H1 (cell line): Measurements from ENCODE around the gene TAF1B. TPM values are rescaled to one million over a fixed set of nuclear protein-coding genes. Genes with fewer than 3 reads are reported as not detected.

Source experiments
- CTCF ChIA-PET: fragments of 300-600 bp; sonication (Branson Sonifier 250); formaldehyde crosslinking; loops from one replicate; lab custom pipeline; 2021; ENCODE audit not compliant: partially characterized antibody; lab: Charles Lee
- POLR2A ChIA-PET: fragments of 300-600 bp; sonication (Branson Sonifier 250); formaldehyde crosslinking; loops from one replicate; lab custom pipeline; 2021; ENCODE audit warnings: inconsistent platforms; ENCODE audit not compliant: partially characterized antibody; lab: Charles Lee
- DNase-seq, 2 experiments: peaks; one replicate each; pipeline versions ENCODE4 v3.0.0 to v3.0.0-alpha.2; 2010 to 2022; ENCODE audit warnings: low spot score in 2 of 2, low read depth in 1 of 2, mixed read lengths in 1 of 2
- FAIRE-seq: peaks from 2 replicates; lab custom pipeline; 2011; peaks lifted over from hg19 to GRCh38; lab: Jason Lieb, UNC
- H2AFZ ChIP-seq: 2 replicates; pipeline ENCODE4 v1.8.1; 2012; ENCODE audit warnings: low read length, inconsistent platforms
- H2AK5ac ChIP-seq: 2 replicates; pipeline ENCODE4 v1.6.1; 2013; ENCODE audit warnings: low read depth, low read length
- H2BK120ac ChIP-seq: replicated peaks from 2 replicates; pipeline ENCODE3; 2013; ENCODE audit warnings: low read depth, low read length, inconsistent platforms
- H2BK12ac ChIP-seq: 2 replicates; pipeline ENCODE4 v1.6.1; 2013; ENCODE audit warnings: low read depth, low read length
- H2BK15ac ChIP-seq: 2 replicates; pipeline ENCODE4 v1.6.1; 2013; ENCODE audit warnings: low read length
- H2BK20ac ChIP-seq: 2 replicates; pipeline ENCODE4 v1.6.1; 2013; ENCODE audit warnings: low read length
- H2BK5ac ChIP-seq: 2 replicates; pipeline ENCODE4 v1.6.1; 2013; ENCODE audit warnings: low read depth, low read length
- H3K14ac ChIP-seq: 2 replicates; pipeline ENCODE4 v1.6.1; 2013; ENCODE audit warnings: inconsistent platforms; ENCODE audit not compliant: insufficient read length
- H3K18ac ChIP-seq: 2 replicates; pipeline ENCODE4 v1.6.1; 2013; ENCODE audit warnings: low read length; ENCODE audit errors: extremely low read depth
- H3K23ac ChIP-seq: 2 replicates; pipeline ENCODE4 v1.6.1; 2013; ENCODE audit warnings: inconsistent platforms; ENCODE audit not compliant: insufficient read length
- H3K23me2 ChIP-seq: 2 replicates; pipeline ENCODE4 v1.6.1; 2013; ENCODE audit warnings: low read depth, low read length
- H3K27ac ChIP-seq: 2 replicates; pipeline ENCODE4 v1.6.1; 2011; ENCODE audit warnings: low read depth, low read length, inconsistent platforms
- H3K27me3 ChIP-seq, 4 experiments: replicated peaks in 1 of 4; 1 replicate in 1 of 4; 2 replicates in 3 of 4; pipeline versions ENCODE4 v1.6.1 to v1.8.1; 2011 to 2013; ENCODE audit warnings: low read length in 3 of 4, mild to moderate bottlenecking in 3 of 4, inconsistent platforms in 2 of 4, mixed read lengths in 2 of 4, moderate library complexity in 1 of 4; ENCODE audit not compliant: control insufficient read depth in 3 of 4, insufficient read depth in 3 of 4; ENCODE audit errors: extremely low read depth in 1 of 4
- H3K36me3 ChIP-seq, 4 experiments: 2 replicates each; pipeline versions ENCODE4 v1.6.1 to v1.8.1; 2011 to 2013; ENCODE audit warnings: mild to moderate bottlenecking in 4 of 4, low read length in 3 of 4, moderate library complexity in 2 of 4, control low read depth in 1 of 4, inconsistent platforms in 1 of 4; ENCODE audit not compliant: insufficient read depth in 4 of 4, control insufficient read depth in 2 of 4
- H3K4ac ChIP-seq: replicated peaks from 2 replicates; pipeline ENCODE3; 2013; ENCODE audit warnings: low read length, low read depth, mixed read lengths, inconsistent platforms; ENCODE audit not compliant: insufficient read length
- H3K4me1 ChIP-seq, 4 experiments: replicated peaks in 1 of 4; 1 replicate in 1 of 4; 2 replicates in 3 of 4; pipeline versions ENCODE4 v1.6.1 to v1.8.1; 2011 to 2013; ENCODE audit warnings: low read length in 3 of 4, inconsistent platforms in 2 of 4, mixed read lengths in 1 of 4; ENCODE audit not compliant: insufficient read depth in 4 of 4, control insufficient read depth in 3 of 4
- H3K4me2 ChIP-seq, 2 experiments: 2 replicates each; pipeline versions ENCODE4 v1.6.1 to v1.8.1; 2011 to 2013; ENCODE audit warnings: low read depth in 2 of 2, low read length in 2 of 2, control low read depth in 1 of 2, inconsistent platforms in 1 of 2, mild to moderate bottlenecking in 1 of 2; ENCODE audit not compliant: insufficient read depth in 1 of 2
- H3K4me3 ChIP-seq, 4 experiments: fragments of 200-600, 300-600 bp in 1 of 4; sonication (generic), shearing (Covaris generic), sonication (Bioruptor Twin) in 1 of 4; 2 replicates each; pipeline versions ENCODE4 v1.5.1 to v1.8.1; 2011 to 2016; ENCODE audit warnings: low read length in 4 of 4, low read depth in 3 of 4, control low read depth in 2 of 4, inconsistent platforms in 2 of 4, mild to moderate bottlenecking in 2 of 4, mixed read lengths in 1 of 4, moderate library complexity in 1 of 4; ENCODE audit not compliant: insufficient read depth in 2 of 4; ENCODE audit errors: extremely low read depth in 1 of 4
- H3K56ac ChIP-seq: replicated peaks from 2 replicates; pipeline ENCODE3; 2013; ENCODE audit warnings: low read depth, mild to moderate bottlenecking, mixed read lengths, low read length, inconsistent platforms; ENCODE audit not compliant: insufficient read length
- H3K79me1 ChIP-seq: 2 replicates; pipeline ENCODE4 v1.6.1; 2013; ENCODE audit warnings: low read depth, low read length, control low read depth
- H3K79me2 ChIP-seq, 2 experiments: 2 replicates each; pipeline versions ENCODE4 v1.6.1 to v1.8.1; 2012 to 2013; ENCODE audit warnings: low read length in 2 of 2, mild to moderate bottlenecking in 2 of 2, inconsistent platforms in 1 of 2; ENCODE audit not compliant: insufficient read depth in 2 of 2, control insufficient read depth in 1 of 2
- H3K9ac ChIP-seq, 4 experiments: replicated peaks in 1 of 4; 1 replicate in 1 of 4; 2 replicates in 3 of 4; pipeline versions ENCODE4 v1.6.1 to v1.8.1; 2011 to 2013; ENCODE audit warnings: low read depth in 3 of 4, low read length in 3 of 4, control low read depth in 2 of 4, mild to moderate bottlenecking in 2 of 4, moderate library complexity in 2 of 4, inconsistent platforms in 1 of 4; ENCODE audit errors: extremely low read depth in 1 of 4
- H3K9me3 ChIP-seq, 2 experiments: 2 replicates each; pipeline versions ENCODE4 v1.6.1 to v1.8.1; 2012 to 2013; ENCODE audit warnings: mild to moderate bottlenecking in 2 of 2, moderate library complexity in 2 of 2, control low read depth in 1 of 2, inconsistent platforms in 1 of 2, low read depth in 1 of 2, low read length in 1 of 2, mixed read lengths in 1 of 2; ENCODE audit not compliant: insufficient read depth in 2 of 2
- H4K20me1 ChIP-seq, 2 experiments: replicated peaks in 1 of 2; 2 replicates each; pipeline versions ENCODE3 to v1.8.1; 2011 to 2013; ENCODE audit warnings: inconsistent platforms in 2 of 2, low read length in 2 of 2, mild to moderate bottlenecking in 1 of 2; ENCODE audit not compliant: insufficient read depth in 2 of 2, control insufficient read depth in 1 of 2
- H4K5ac ChIP-seq: 2 replicates; pipeline ENCODE4 v1.6.1; 2013; ENCODE audit warnings: low read length, low read depth, mixed read lengths, inconsistent platforms; ENCODE audit not compliant: insufficient read length
- H4K8ac ChIP-seq: 2 replicates; pipeline ENCODE4 v1.8.0; 2013; ENCODE audit warnings: mild to moderate bottlenecking, moderate library complexity, low read length, inconsistent platforms; ENCODE audit not compliant: insufficient read depth; ENCODE audit errors: extremely low read depth
- H4K91ac ChIP-seq: replicated peaks from 2 replicates; pipeline ENCODE3; 2013; ENCODE audit warnings: low read length, mixed read lengths, inconsistent platforms; ENCODE audit not compliant: insufficient read length
- CTBP2 ChIP-seq: IDR thresholded peaks from 2 replicates; pipeline ENCODE4 v1.7.0; 2011; ENCODE audit warnings: borderline replicate concordance, mild to moderate bottlenecking, moderate library complexity, mixed read lengths, low read length; ENCODE audit not compliant: insufficient read depth, insufficient read length
- KDM5A ChIP-seq: fragments of 200-600 bp; IDR thresholded peaks from 2 replicates; pipeline ENCODE4 v1.7.1; 2012; ENCODE audit warnings: mild to moderate bottlenecking, low read length, inconsistent platforms, mixed read lengths
- RNF2 ChIP-seq: fragments of 200-900, 300-1000 bp; sonication (generic); IDR thresholded peaks from 2 replicates; pipeline ENCODE4 v1.7.1; 2016; ENCODE audit warnings: borderline replicate concordance, low read depth, mild to moderate bottlenecking, antibody characterized with exemption, low read length; ENCODE audit not compliant: poor library complexity, severe bottlenecking; ENCODE audit errors: missing control alignments
- SIN3A ChIP-seq, 2 experiments: IDR thresholded peaks in 1 of 2; conservative IDR thresholded peaks in 1 of 2; 2 replicates each; pipeline ENCODE4 v1.6.1; 2011 to 2012; ENCODE audit warnings: low read length in 2 of 2, improper control_type of control experiment in 1 of 2, low read depth in 1 of 2, mild to moderate bottlenecking in 1 of 2
- SP4 ChIP-seq: IDR thresholded peaks from 2 replicates; pipeline ENCODE4 v1.6.1; 2012; ENCODE audit warnings: low read length, inconsistent platforms
- TEAD4 ChIP-seq: IDR thresholded peaks from 2 replicates; pipeline ENCODE4 v1.6.1; 2012; ENCODE audit warnings: low read depth, low read length, inconsistent platforms, mixed read lengths
- WGBS, 2 experiments: shearing (Covaris generic) in 1 of 2; methylation state at CpG; one replicate each; pipeline versions ENCODE4 v1.1.6 to v1.1.7; 2013 to 2015; ENCODE audit warnings: low lambda C conversion rate in 2 of 2, mixed read lengths in 2 of 2, inconsistent platforms in 1 of 2, low coverage in 1 of 2, missing lambda C conversion rate in 1 of 2; ENCODE audit not compliant: insufficient replicate concordance in 2 of 2, insufficient coverage in 1 of 2, insufficient read length in 1 of 2; ENCODE audit errors: extremely low coverage in 1 of 2, missing lambda C conversion rate in 1 of 2; 5-methylcytosine and 5-hydroxymethylcytosine counted together
- polyA plus RNA-seq, 7 experiments: library from polyadenylated mRNA; depleted of rRNA in 3 of 7; stranded (reverse) in 5 of 7; unstranded in 2 of 7; fragments of >200 nt in 5 of 7; fragments of 200-250 nt in 2 of 7; gene quantifications; 1 replicate in 5 of 7; 2 replicates in 1 of 7; 4 replicates in 1 of 7; pipeline versions ENCODE4 v1.2.1 to v1.2.3, GENCODE V29; 2011 to 2013; ENCODE audit warnings: missing spikeins in 2 of 7, mixed read lengths in 2 of 7
- total RNA-seq: library from RNA; stranded (reverse); fragmentation: NEBNext Ultra II Directional; extraction: Animal tissue kit (Norgen Biotek cat#: 25700); gene quantifications from 2 replicates; pipeline ENCODE4 v1.2.1, GENCODE V29; 2021
- TF ChIP-seq, protein P1 (sequence below): IDR thresholded peaks from 2 replicates; pipeline ENCODE4 v1.6.1; 2012; ENCODE audit warnings: low read length, inconsistent platforms
- TF ChIP-seq, protein P2 (sequence below): IDR thresholded peaks from 2 replicates; pipeline ENCODE4 v1.6.1; 2012; ENCODE audit warnings: inconsistent platforms
- TF ChIP-seq, protein P3 (sequence below): IDR thresholded peaks from 2 replicates; pipeline ENCODE4 v1.6.1; 2012; ENCODE audit warnings: inconsistent platforms

The TAF1B gene
- total and polyA plus RNA-seq, 2 of the 8 experiments (the other 6 are each of a cell fraction or from before 2014, with no cell fraction given) = 6.6 to 25.2 TPM

- Histone ChIP-seq H3K79me2 (no peaks in the 10 kb centered on the region), H3K14ac (no peak overlapping the region), H3K18ac (no peak overlapping the region), H2BK20ac (no peak overlapping the region), H2AFZ (no peak overlapping the region), H2BK5ac (no peak overlapping the region), H4K20me1 (no peaks in the 10 kb centered on the region), H3K56ac (no peak overlapping the region), H3K27ac (no peak overlapping the region), H3K36me3 (no peaks in the 10 kb centered on the region; a peak in 1 of 8 replicates), H3K4me1 (peaks cover 0 to 8% (median 2%) of the 10 kb centered on the region in 4 experiments; a peak in 4 of 7 replicates), H3K23ac (no peak overlapping the region), H3K4me3 (no peak overlapping the region), H3K4ac (no peak overlapping the region), H2BK15ac (no peak overlapping the region), H2AK5ac (no peak overlapping the region), H3K79me1 (no peaks in the 10 kb centered on the region), H3K9me3 (no peaks in the 10 kb centered on the region), H4K5ac (no peak overlapping the region), H3K9ac (no peak overlapping the region), H4K91ac (no peak overlapping the region), H4K8ac (no peak overlapping the region), H3K23me2 (no peaks in the 10 kb centered on the region), H3K27me3 (no peaks in the 10 kb centered on the region), H3K4me2 (no peak overlapping the region), H2BK120ac (no peak overlapping the region), H2BK12ac (no peak overlapping the region)
- FAIRE-seq (no peak), DNase-seq (no peak)
- CTCF ChIA-PET = interaction anchor here (0.5 to 13.3 kb wide), 44 partner anchors 9 to 1063 kb away, joined by 3 to 118 read pairs (median 4); partner anchors contain the start of gene TAF1B
- POLR2A ChIA-PET = interaction anchor here (1.0 to 1.6 kb wide), 2 partner anchors 29 to 323 kb away, joined by 3 read pairs; no protein-coding TSS in a partner anchor
- 77% methylated on average over 11 of the region's 11 CpGs; no CpG with 5 or more reads in 1 of the 2 experiments for WGBS, 2 experiments
- TF ChIP-seq, protein P1, sequence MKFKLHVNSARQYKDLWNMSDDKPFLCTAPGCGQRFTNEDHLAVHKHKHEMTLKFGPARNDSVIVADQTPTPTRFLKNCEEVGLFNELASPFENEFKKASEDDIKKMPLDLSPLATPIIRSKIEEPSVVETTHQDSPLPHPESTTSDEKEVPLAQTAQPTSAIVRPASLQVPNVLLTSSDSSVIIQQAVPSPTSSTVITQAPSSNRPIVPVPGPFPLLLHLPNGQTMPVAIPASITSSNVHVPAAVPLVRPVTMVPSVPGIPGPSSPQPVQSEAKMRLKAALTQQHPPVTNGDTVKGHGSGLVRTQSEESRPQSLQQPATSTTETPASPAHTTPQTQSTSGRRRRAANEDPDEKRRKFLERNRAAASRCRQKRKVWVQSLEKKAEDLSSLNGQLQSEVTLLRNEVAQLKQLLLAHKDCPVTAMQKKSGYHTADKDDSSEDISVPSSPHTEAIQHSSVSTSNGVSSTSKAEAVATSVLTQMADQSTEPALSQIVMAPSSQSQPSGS = no peak
- TF ChIP-seq SP4 (no peak), RNF2 (no peak), KDM5A (no peak), TEAD4 (no peak), SIN3A (conservative IDR thresholded peaks at IDR 0.05 in 1 of 2, IDR thresholded peaks at IDR 0.05 in 1 of 2; ENCODE audit: low read depth in 1 of 2, low read length in 2 of 2) (no peak), CTBP2 (no peak)
- TF ChIP-seq, protein P2, sequence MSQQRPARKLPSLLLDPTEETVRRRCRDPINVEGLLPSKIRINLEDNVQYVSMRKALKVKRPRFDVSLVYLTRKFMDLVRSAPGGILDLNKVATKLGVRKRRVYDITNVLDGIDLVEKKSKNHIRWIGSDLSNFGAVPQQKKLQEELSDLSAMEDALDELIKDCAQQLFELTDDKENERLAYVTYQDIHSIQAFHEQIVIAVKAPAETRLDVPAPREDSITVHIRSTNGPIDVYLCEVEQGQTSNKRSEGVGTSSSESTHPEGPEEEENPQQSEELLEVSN = no peak
- TF ChIP-seq, protein P3, sequence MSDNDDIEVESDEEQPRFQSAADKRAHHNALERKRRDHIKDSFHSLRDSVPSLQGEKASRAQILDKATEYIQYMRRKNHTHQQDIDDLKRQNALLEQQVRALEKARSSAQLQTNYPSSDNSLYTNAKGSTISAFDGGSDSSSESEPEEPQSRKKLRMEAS = no peak
Measured at GRCh38 chr2:9799011-9799596, 44.2 kb upstream of the TAF1B start.
